Thyroid gland (tissue), 4 donors: Measurements from ENCODE around the gene STARD9.

Source experiments
- CTCF ChIP-seq, 6 experiments: fragments of 200-600 bp in 3 of 6; fragments of 450-650 bp in 3 of 6; sonication (generic) in 3 of 6; IDR thresholded peaks; one replicate each; pipeline ENCODE4 v1.5.1; 2016 to 2019; ENCODE audit warnings: antibody characterized with exemption in 6 of 6, mild to moderate bottlenecking in 2 of 6, inconsistent platforms in 1 of 6, moderate library complexity in 1 of 6
- POLR2A ChIP-seq, 2 donors: fragments of 450-650 bp; IDR thresholded peaks; one replicate each; pipeline ENCODE4 v1.6.1; 2017; ENCODE audit warnings: antibody characterized with exemption in 2 of 2, mild to moderate bottlenecking in 2 of 2, moderate library complexity in 1 of 2

- TF ChIP-seq POLR2A (IDR thresholded peaks at IDR 0.05) (no peak), CTCF (IDR thresholded peaks at IDR 0.05) (no peak)
These were observed 53.4 kb downstream of the STARD9 start for GRCh38 chr15:42628761-42629160.
